HG03442 (cell line): ENCODE results near the gene VSIR.

Experiments
- ATAC-seq: cut with Tn5 transposase; IDR thresholded peaks from one replicate; pipeline ENCODE4 v1.9.1; 2021; ENCODE audit warnings: mild to moderate bottlenecking, moderate library complexity; ENCODE audit not compliant: unreplicated experiment

Gene VSIR

DNA sequence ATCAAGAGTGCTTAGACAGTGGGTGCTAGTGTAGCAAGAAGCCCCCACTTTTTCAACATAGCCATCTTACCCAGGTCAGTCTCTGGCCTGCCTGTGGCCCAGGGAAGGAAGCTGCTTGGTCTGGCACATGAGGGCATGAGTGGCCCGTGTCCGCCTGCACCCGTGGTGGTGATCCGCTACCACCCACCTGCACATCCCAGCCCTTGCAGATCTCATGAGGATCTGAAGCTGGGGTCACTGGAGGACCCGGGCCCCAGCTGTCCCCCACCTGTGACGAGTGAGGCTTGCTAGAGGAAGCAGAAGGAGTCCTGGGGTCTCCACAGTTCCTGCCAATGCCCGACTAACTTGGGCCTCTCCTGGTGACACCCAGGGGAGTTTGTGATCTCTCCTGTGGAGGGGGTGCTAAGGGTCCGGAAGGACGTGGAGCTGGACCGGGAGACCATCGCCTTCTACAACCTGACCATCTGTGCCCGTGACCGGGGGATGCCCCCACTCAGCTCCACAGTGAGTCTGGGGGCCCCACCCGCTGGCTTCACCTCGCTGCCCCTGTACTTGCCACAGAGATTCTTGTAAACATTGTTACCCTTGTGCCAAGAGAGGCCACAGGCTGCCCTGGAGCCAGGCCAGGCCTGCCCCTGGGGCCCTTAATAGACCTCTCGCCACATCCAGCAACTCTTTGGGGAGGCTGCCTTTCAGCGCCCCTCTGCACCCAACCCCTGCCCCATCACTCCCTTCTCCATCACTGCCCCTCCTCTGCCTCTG lies 10.8 kb upstream of the VSIR start:
- no peak for ATAC-seq

DNA sequence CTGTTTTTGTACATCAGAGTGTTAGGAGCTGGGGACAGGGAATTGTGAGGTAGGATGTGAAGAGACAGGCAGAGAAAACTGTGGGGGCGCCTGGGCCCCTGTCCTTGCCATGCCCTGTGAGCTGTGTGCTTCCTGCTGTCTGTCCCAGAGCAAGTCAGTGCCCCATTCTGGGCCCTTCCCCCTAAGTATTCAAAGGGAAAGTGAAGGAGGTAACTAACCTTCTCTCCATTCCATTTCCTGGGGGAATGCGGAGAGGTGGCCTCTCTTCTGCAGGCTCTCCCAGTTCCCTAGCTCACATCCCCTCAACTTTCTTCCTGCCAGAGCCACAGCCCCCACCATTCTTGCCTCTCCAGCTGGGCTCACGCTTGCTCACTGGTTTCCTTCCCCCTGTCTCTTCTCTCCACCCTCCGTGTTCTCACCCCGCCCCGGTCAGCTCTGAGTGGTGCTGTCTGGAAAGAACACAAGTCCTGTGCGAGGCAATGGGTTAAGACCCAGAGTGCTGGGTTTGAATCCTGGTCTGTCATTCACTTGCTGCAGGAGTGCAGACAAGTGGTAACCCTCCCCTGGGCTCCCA lies 9.7 kb upstream of the VSIR start:
- ATAC-seq: no peak

DNA sequence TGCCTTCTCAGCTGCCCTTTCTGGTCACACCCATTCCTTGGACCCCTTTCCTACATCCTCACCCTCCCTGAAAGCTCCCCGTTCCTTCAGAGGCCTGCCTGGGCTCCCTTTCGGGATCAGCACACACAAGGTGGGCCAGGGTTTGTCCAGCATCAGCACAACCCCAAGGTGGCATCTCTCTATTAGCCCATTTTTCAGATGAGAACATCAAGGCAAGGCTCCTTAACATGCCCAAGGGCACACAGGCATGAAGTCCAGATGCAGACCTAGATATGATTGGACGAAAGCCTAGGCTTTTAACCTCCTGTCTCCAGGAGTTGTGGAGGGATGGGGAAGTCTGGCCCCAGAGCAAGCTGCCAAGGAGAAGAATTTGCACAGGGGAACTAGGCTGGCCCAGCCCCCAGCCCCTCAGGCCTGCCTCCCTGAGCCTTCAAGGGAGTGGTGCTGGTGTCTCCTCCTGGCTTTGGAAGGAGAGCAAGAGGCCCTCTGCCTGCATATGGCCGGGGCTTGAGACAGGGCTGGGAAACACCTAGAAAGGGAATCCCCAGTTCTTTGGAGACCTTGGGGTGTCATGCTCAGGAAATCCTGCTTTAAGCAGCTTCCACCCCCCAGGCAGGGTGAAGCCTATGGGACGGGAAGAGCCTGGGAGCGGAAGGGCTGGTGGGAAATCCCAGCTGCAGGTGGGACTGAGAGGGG lies 9.0 kb upstream of the VSIR start:
- no peak for ATAC-seq

DNA sequence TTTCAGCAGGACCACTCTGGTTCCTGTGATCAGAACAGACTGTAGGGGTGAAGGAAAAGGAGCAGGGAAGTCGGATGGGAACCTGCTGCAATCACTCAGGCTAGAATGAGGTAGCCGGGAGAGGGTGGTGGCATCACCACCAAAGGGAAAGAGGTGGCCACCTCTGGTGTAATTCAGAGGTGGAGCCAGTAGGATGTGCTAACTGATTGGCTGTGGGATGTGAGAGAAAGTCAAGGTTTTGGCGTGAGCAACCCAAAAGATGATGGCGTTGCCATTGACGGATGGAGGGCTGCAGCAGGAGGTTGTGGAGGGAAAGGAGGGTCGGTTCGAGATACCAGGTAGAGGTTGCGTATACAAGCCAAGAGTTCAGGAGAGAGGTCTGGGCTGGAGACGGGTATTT lies 7.4 kb upstream of the VSIR start:
- ATAC-seq: no peak

DNA sequence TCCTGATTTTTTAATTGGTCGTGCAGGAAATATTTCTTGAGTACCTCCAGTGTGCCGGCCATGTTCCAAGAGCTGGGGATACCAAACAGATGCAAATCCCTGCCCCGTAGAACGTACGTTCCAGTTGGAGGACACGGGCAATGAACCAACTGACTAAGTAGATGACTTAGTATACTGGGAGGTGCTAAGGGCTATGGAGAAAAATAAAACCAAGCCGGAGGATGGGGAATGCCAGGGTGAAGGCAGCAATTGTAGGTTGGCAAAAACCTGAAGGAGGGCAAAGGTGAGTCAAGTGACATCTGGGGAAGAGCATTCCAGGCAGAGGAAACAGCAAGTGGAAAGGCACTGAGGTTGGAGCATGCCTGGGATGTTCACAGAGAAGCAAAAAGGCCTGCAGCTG lies 6.8 kb upstream of the VSIR start:
- no peak for ATAC-seq

DNA sequence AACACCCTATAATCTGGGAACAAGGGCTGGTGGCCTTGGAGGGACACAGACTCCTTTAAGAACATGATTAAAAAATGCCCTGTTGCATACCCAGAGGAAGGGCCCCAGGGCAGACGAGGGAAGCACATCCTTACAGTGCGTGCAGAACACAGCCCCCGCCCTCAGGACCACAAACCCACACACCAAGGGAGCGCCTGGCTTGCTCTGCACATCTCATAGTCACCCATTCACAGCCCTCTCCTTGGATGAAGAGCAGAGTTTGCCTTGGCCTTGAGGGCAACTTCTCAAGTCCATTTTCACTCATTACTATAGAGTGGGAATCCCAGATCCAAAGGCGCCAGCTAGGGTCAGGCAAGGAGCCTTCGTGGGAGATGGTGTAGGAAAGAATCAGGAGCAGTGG lies 6.3 kb upstream of the VSIR start:
- no peak for ATAC-seq

DNA sequence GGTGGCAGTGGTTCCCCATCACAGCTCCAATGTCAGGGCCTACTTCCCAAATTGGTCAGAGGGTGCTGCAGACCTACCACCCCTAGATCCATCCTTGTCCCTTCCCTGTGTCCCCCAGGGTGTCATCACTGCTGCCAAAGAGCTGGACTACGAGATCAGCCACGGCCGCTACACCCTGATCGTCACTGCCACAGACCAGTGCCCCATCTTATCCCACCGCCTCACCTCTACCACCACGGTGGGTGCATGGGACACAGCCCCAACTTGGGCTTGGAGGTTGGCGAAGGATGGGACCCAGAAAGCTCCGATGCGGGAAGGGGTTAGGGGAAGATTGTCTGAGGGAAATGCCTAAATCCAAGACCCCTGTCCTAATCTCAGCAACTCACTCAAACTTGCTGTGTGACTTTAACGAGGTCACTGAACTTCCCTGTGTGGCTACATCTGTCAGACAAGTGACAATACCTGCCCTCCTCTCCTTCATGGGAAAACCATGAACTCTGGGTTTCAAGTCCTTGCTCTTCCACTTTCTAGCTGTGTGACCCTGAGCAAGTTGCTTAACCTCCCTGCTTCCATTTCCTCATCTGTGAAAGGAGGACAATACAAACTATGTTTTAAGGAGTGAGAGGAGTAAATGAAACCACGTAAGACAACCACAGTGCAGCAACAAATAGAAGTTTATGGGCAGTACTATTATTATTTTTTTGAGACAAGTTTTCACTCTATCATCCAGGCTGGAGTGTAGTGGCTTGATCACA lies 4.9 kb upstream of the VSIR start:
- ATAC-seq: no peak

DNA sequence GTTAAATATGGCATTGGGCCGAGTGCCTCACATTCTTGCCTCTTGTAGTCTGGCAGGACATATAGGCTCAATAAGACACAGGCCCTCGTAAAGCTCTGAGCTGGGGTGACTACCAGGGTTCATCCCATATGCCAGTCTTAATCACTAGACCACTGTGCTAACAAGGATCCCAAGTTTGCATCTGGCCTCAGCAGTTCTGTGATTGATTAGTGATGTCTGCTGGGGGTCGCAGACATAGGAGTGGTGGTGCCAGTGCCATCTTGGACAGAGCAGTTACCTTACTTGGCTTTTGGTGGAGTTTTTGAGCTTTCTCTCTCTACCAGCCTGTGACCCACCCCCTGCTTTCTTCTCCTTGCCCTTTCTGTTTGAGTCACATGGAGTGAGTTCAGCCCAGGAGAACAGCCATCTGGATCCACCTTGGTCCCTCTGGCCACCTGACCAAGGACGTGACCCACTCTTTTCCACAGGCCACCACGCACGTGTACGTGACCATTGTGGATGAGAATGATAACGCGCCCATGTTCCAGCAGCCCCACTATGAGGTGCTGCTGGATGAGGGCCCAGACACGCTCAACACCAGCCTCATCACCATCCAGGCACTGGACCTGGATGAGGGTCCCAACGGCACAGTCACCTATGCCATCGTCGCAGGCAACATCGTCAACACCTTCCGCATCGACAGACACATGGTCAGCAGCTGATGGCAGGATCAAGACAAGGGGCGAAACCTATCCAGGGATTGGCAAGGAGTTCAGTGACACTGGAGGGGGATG lies 4.1 kb upstream of the VSIR start:
- ATAC-seq: no peak

DNA sequence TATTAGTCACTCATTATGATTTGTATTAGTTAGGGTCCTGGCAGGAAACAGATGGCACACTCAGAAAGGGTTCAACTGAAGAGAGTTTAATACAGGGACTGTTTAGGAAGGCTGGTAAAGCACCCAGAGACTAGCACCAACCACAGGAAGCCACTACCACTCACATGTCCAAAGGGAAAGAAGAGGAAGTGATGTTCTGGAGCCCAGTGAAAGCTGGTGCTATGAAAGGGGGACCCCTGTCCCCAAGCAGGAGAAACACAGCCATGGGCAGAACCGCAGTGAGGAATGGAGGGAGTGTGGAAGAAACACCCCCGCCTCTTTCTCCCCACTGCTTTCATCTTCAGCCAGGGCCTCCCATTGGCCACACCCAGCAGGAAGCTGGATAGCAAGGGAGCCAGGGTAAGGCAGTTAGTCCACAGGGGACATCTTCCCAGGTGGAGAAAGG lies 3.2 kb upstream of the VSIR start:
- no peak for ATAC-seq

DNA sequence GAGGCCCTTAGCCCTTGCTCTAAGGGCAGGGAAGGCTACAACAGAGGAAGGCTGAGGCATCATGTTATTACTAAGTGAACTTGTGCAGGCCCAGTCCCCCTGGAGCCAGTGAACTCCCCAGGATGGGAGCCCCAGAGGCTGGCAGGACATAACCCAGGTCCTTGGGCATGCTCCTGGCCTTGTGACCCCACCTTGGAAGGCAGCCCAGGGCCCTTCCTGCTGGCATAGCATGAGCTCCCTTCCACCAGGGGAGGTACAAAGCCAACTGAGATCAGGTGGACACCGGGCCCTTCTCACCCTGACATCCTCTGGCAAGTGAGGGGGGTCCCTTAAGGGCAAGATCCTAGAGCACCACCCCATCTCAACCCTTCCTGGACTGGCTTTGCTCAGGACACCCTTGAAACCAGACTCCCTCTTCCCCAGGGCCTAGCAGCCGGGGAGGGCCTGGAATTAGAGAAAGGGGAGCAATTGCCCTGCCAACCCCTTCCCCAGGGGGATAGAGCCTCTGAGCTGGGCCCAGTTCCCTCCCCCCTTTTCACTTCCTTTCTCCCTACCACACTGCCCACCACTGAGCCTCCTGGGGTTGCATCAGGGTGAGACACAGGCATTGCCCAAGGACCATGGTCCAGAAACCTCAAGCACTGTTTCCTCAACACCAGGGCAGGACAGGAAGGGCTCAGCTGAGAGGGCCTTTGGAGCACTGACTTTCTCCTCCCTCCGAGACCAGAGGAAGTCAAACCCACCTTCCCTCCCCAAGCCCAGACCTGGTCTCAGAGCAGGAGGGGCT lies 1.8 kb upstream of the VSIR start:
- ATAC-seq: no peak

DNA sequence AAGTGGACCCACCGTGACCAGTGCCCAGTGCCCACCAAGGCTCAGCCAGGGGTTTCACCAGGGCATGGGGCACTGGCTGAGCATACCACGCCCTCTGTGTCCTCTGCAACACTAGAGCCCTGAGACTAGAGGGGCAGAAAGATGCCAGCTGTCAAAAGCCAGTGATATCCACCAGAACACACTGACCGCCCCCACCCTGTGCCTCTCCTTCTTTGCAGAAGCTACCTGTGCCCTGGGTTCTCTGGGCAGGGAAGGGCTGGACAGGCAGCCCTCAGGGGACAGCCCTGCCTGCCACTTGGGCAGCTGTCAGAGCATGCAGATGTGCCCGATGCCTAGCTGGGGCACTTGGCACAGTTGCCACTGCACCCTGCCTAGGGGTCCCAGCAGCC lies 494 bp downstream of the VSIR start:
- ATAC-seq: no peak

DNA sequence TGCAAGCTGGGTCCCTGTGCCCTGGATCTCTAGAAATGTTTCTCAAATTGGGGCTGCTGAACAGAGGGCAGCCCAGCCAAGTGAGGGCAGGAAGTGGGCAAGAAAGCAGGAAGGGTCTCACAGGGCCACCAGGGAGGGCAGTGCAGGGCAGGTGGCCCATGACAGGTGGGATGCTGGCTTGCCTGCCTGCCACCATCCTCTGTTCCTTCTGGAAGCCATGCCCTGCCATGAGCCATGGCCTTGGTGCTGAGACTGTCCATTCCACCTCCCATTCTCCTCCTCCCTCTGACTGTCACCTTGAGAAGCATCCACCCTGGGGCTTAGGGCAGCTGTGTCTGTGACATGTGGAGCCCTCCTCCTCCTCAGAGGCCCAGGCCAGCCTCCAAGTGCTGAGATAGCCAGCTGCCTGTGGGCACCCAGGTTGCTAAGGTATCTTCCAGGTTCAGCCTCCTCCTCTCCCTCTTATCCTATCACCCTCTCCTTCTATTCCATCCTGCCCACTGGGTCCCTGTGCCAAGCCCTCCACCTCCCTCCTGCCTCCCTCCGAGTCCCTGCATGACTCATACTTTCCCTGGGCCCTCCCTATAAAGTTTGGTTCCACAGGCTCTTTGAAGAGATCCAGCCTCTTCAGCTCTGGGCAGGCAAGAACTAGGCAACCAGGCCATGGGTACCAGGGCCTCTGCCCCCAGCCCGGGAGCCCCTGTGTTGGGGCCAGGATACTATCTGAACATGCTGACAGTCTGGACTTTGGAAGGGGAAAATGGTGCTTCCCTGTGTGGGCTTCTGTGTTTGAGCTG lies 1.3 kb downstream of the VSIR start:
- ATAC-seq: no peak

DNA sequence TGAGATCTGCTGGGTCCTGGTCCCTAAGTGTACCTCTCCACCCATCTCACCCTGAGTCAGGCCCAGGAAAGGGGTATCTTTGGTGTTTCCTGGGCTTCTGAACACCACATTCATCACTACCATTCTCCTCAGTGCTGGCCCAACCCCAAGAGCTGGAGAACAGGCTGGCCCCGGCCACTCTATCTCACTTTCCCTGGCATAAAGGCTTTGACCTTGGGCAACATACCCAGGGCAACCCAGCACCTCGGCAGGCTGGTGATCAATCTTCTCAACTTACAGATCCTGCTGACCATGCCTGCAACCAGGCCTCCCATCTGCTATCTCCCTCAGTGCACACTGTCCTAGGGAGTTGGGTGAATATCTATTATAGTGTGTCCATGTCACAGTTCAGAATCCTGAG lies 2.1 kb downstream of the VSIR start:
- no peak for ATAC-seq

DNA sequence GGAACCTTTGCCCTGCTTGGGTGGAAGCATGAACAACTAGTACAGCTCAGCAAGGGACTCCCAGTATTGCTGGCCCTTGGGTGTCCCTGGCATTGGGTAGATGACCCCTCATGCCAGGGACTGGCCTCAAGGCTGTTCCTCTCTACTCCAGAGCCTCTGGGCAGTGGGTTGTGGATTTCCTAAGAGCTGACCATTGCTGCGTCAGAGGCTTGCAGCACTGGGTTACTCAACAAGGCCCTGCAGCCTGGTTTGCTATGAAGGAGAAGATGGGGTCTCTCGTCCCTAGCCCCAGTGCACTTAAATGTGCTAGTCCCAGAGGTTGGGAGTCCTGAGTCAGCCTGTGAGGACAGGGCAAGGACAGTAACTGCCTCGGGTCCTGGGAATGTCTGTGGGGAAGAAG lies 2.5 kb downstream of the VSIR start:
- ATAC-seq: no peak

DNA sequence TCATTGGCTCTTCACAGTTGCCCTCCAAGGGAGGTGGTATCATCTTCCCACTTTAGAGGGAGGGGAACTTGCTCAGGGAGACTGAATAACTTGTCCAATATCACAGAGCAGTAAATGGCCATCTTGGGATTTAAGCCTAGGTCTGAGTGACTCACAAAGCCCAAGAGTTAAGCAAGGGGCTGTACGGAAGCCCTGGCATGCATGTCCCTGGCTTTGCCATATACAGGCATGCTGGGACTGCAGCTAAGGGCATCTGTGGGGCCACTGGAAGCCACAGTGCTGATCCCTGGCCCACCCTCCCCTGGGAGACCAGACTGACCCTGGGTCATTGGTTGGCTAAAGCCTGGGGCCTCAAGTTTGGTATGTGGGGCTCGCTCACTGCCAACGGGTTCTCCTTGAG lies 3.1 kb downstream of the VSIR start:
- no peak for ATAC-seq

DNA sequence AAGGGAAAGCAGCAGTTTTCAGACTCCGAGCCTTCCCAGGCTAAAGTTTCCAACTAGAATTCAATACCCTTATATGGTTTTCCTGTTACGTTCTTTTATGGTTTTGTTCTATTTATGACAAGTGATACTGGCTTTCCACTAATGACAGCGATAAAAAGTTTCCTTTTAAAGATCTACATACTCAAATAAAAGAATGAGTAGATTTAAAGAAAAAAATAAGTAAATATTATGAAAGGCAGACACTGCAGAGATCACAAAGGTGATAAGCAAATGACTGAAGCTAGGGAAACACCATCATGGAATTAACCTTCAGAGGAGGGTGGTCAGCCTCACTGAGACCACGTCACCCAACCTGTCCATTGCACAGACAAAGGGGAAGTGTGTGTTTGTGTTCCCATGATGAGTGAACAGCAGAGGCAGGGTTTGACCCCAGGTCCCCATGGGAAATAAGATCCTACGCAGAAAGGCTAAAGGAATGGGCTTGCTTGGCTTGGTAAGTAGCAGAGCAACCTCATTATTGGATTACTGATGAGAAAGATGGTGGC lies 4.0 kb downstream of the VSIR start:
- peak; percentile 14 for ATAC-seq

DNA sequence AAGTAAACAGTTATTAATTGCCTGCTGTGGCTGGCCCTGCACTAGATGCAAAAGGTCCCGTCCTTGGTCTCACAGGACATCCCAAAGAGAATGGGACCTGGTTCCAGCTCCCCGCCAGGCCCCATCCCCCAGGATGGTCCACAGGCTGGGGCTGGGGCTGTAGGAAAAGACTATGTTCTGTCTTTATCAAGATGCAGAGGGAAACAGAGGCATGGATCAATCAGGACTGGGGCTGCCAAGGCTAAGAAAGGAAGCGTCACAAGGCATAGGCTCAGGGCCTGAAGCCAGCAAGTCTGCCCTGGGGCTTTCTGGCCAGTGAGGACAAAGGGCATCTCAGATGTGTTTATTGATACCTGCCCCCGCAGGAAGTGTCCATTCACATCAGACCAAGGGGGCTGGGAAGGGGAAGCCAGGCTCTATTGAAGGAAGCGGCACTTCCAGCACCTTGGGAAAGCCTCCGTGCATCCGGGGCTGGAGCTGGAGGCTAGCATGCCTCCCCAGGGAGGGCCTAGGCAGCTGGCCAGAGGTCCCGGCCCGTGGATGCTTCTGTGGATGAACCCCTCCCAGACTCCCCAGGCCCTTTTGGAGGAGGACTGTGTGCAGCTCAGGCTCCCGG lies 5.8 kb downstream of the VSIR start:
- no peak for ATAC-seq

DNA sequence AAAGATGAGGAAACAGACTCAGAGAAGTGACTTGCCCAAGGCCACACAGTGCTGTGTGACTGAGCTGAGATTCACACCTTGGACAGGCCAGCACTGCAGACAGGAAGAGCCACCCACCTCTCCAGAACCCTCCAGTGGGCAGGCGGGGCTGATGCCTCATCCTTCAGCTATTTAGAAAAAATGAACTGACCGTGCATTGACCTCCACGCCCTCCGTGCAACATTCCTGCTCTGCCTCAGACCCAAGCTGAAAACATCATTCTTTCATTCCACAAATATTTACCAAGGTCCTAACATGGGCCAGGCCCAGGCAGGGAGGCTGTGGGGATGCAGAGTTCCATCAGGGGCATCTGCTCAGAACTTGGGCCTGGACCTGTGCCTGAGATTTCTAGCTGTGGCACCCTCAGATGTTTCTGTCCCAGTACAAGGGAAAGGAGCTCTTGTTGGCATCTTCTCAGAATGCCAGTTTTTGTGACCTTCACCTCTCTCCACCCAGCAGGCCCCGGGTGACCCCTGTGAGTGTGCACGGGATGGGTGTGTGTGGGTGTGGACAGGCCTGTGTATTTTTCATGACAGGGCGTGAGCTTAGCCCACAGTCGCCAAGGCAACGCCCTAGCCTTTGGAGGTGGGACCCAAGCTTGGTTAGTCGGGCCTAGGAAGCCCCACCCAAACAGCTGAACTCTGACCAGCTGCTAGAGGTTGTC lies 6.5 kb downstream of the VSIR start:
- no peak for ATAC-seq
